Chondrocyte (in vitro differentiated cells): ENCODE data around the gene HYDIN. TPM values are rescaled to one million over a fixed set of nuclear protein-coding genes. Genes with fewer than 3 reads are reported as not detected.

Experiments
- DNase-seq: peaks from one replicate; pipeline ENCODE4 v3.0.0; 2021; ENCODE audit warnings: mixed read lengths, low spot score
- H3K27ac Mint-ChIP-seq: one replicate; pipeline ENCODE4 v1.8.0; 2021; ENCODE audit warnings: mild to moderate bottlenecking, moderate library complexity, mixed read lengths; ENCODE audit not compliant: unreplicated experiment
- H3K27me3 Mint-ChIP-seq: 2 replicates; pipeline ENCODE4 v1.8.0; 2021; ENCODE audit warnings: low read depth, mixed read lengths
- H3K36me3 Mint-ChIP-seq: 2 replicates; pipeline ENCODE4 v1.8.0; 2021; ENCODE audit warnings: low read depth, mixed read lengths
- H3K4me1 Mint-ChIP-seq: 2 replicates; pipeline ENCODE4 v1.8.0; 2021; ENCODE audit warnings: low read depth, mild to moderate bottlenecking, mixed read lengths
- H3K4me3 Mint-ChIP-seq: one replicate; pipeline ENCODE4 v1.8.0; 2021; ENCODE audit warnings: mild to moderate bottlenecking, moderate library complexity, mixed read lengths; ENCODE audit not compliant: unreplicated experiment
- H3K9me3 Mint-ChIP-seq: 2 replicates; pipeline ENCODE4 v1.8.0; 2021; ENCODE audit warnings: low read depth, mixed read lengths
- CTCF ChIP-seq: fragments of 200-600 bp; sonication (generic); IDR thresholded peaks from 2 replicates; pipeline ENCODE4 v1.5.0; 2021; ENCODE audit warnings: antibody characterized with exemption, mild to moderate bottlenecking, moderate library complexity
- total RNA-seq: library from RNA; stranded (reverse); gene quantifications from 3 replicates; pipeline ENCODE4 v1.2.1, GENCODE V29; 2021

Gene HYDIN
- total RNA-seq, 1 donor from 2014 or later = not detected

GRCh38 chr16:71226229-71227141 is 4.0 kb downstream of the HYDIN start:
- Mint-ChIP-seq H3K4me1 (peaks cover 7% of the 10 kb centered on the region), H3K36me3 (peaks cover 2% of the 10 kb centered on the region), H3K27me3 (peaks cover 7% of the 10 kb centered on the region), H3K27ac (no peak overlapping the region), H3K9me3 (peaks cover 40% of the 10 kb centered on the region), H3K4me3 (no peak overlapping the region)
- no peak for TF ChIP-seq CTCF
- DNase-seq = no peak

GRCh38 chr16:71225145-71225544 is 5.4 kb downstream of the HYDIN start:
- H3K9me3 Mint-ChIP-seq = peaks cover 40% of the 10 kb centered on the region

GRCh38 chr16:71218306-71218963 is 12.1 kb downstream of the HYDIN start:
- no peak for DNase-seq
- Mint-ChIP-seq H3K4me3 (no peak overlapping the region), H3K36me3 (no peaks in the 10 kb centered on the region), H3K27me3 (peaks cover 5% of the 10 kb centered on the region), H3K27ac (no peak overlapping the region), H3K9me3 (peaks cover 11% of the 10 kb centered on the region), H3K4me1 (no peaks in the 10 kb centered on the region)
- no peak for TF ChIP-seq CTCF

More at GRCh38 chr16:71225145-71225544, 5.4 kb downstream of the HYDIN start:
- H3K4me3 Mint-ChIP-seq = no peak overlapping the region
- no peak for TF ChIP-seq CTCF
- H3K36me3 Mint-ChIP-seq = peaks cover 2% of the 10 kb centered on the region
- no peak overlapping the region for H3K27ac Mint-ChIP-seq
- no peaks in the 10 kb centered on the region for H3K27me3 Mint-ChIP-seq
- DNase-seq = no peak
- no peaks in the 10 kb centered on the region for H3K4me1 Mint-ChIP-seq

- DNase-seq = no peak
- Mint-ChIP-seq H3K27ac (no peak overlapping the region), H3K27me3 (peaks cover 8% of the 10 kb centered on the region), H3K36me3 (no peaks in the 10 kb centered on the region), H3K9me3 (peaks cover 8% of the 10 kb centered on the region), H3K4me3 (no peak overlapping the region), H3K4me1 (no peaks in the 10 kb centered on the region)
- TF ChIP-seq CTCF = no peak
Measured at GRCh38 chr16:71217506-71217905, 13.0 kb downstream of the HYDIN start.

- H3K27ac Mint-ChIP-seq = no peak overlapping the region
- H3K9me3 Mint-ChIP-seq = peaks cover under 1% of the 10 kb centered on the region
- no peaks in the 10 kb centered on the region for H3K4me1 Mint-ChIP-seq
- no peak for TF ChIP-seq CTCF
- H3K4me3 Mint-ChIP-seq = no peak overlapping the region
- no peaks in the 10 kb centered on the region for H3K36me3 Mint-ChIP-seq
- H3K27me3 Mint-ChIP-seq = peaks cover 13% of the 10 kb centered on the region
- no peak for DNase-seq
Measured at GRCh38 chr16:71216714-71217113, 13.8 kb downstream of the HYDIN start.
